Mammary epithelial cell (primary cell): ENCODE results near the gene LIN37.

ENCODE experiments used
- CTCF ChIP-seq, 2 donors: IDR thresholded peaks in 1 of 2; conservative IDR thresholded peaks in 1 of 2; 2 replicates each; pipeline ENCODE4 v1.5.1; 2011 to 2012; ENCODE audit warnings: inconsistent platforms in 2 of 2, low read length in 2 of 2, mild to moderate bottlenecking in 2 of 2, control low read depth in 1 of 2, low read depth in 1 of 2; ENCODE audit not compliant: insufficient read depth in 1 of 2; ENCODE audit errors: extremely low read depth in 1 of 2
- EZH2 ChIP-seq: IDR thresholded peaks from 2 replicates; pipeline ENCODE4 v1.6.1; 2012; ENCODE audit warnings: low read length, inconsistent platforms, borderline replicate concordance

- TF ChIP-seq CTCF (conservative IDR thresholded peaks at IDR 0.05 in 1 of 2, IDR thresholded peaks at IDR 0.05 in 1 of 2; ENCODE audit: extremely low read depth in 1 of 2, insufficient read depth in 1 of 2, low read depth in 1 of 2, low read length in 2 of 2) = no peak
- no peak for TF ChIP-seq EZH2
These were observed 19.7 kb downstream of the LIN37 start for GRCh38 chr19:35768082-35768421.
